Keratinocyte (primary cell): ENCODE results near the gene ATP11A.

Experiments used
- CTCF ChIP-seq, 3 experiments: IDR thresholded peaks in 1 of 3; conservative IDR thresholded peaks in 1 of 3; optimal IDR thresholded peaks in 1 of 3; 2 replicates in 2 of 3; 3 replicates in 1 of 3; pipeline versions ENCODE3 to v1.5.1; 2011; ENCODE audit warnings: low read length in 3 of 3, mild to moderate bottlenecking in 3 of 3, moderate library complexity in 2 of 3, control low read depth in 1 of 3, inconsistent platforms in 1 of 3; ENCODE audit not compliant: insufficient read depth in 2 of 3; ENCODE audit errors: extremely low read depth in 1 of 3
- EZH2 ChIP-seq: IDR thresholded peaks from one replicate; pipeline ENCODE4 v1.6.1; 2012; ENCODE audit warnings: inconsistent platforms, mild to moderate bottlenecking, low read length, moderate library complexity

- TF ChIP-seq CTCF (optimal IDR thresholded peaks at IDR 0.05 in 1 of 3, IDR thresholded peaks at IDR 0.05 in 1 of 3, conservative IDR thresholded peaks at IDR 0.05 in 1 of 3; ENCODE audit: extremely low read depth in 1 of 3, insufficient read depth in 2 of 3, low read length in 3 of 3) (no peak), EZH2 (no peak)
Observed at GRCh38 chr13:112828082-112828699, 138.4 kb downstream of the ATP11A start.
